Measurements from ENCODE around the gene PER1. TPM values are rescaled to one million over a fixed set of nuclear protein-coding genes. Genes with fewer than 3 reads are reported as not detected.
A peak's percentile ranks its signal among the peaks of the same experiment; 100 is the strongest.

The PER1 gene
- total RNA-seq, 1 experiment from 2014 or later: 10.6 TPM

DNA sequence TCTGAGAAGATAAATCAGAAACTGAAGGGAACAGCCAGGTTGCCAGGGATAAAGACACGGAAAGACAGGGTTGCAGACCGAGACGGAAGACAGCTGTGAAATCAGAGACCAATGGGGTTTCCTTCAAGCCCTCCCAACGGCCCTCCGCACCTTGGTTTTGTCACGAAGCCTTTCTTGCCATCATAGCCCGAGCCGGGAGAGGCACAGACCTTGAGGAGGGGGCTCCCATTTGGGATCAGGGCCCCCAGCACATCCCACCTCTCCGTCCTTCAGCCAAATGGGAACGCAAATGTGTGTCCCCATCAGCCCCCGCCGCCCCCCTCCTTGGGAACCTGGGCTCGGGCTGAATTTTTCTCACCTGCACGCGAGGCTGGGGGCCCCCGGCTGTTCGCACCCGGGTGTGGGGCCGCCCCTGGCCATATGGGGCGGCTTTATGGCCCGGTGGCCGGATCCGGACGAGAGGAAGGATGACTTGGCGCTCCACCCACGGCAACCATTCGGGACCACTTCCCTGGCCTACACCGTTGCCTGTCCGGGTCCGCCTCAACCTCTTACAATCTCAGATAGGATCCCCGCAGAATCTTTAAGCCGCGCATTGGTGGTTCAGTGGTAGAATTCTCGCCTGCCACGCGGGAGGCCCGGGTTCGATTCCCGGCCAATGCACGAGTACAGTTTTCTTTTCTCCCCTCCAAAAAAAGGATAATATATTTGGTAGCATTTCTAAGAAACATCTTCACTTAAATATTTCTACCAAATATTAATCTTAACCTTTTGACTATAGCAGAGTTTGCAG, 26.9 kb downstream of the PER1 start:
- intact Hi-C loops (cut with micrococcal nuclease; ENCODE audit: unreplicated experiment): loop anchor here (2.0 kb wide), 2 partner anchors 13 to 33 kb away; no protein-coding TSS in a partner anchor
- peaks cover 46% of the 10 kb centered on the region for H3K36me3 Mint-ChIP-seq (ENCODE audit: insufficient read depth, unreplicated experiment)
- BruUV-seq (replicated peaks): no TSS peak
- Histone ChIP-seq H3K27me3 (replicated peaks; ENCODE audit: control insufficient read depth, insufficient read depth, low read length) (no peaks in the 10 kb centered on the region; the same call in 1 of the 2 replicates), H3K9me3 (no peaks in the 10 kb centered on the region), H3K4me3 (ENCODE audit: low read depth, low read length) (peak overlapping the region; percentile 54), H3K4me1 (no peaks in the 10 kb centered on the region; the same call in 1 of the 2 replicates), H3K36me3 (ENCODE audit: control insufficient read depth, insufficient read depth, low read length) (no peaks in the 10 kb centered on the region)
- H3K4me1 Mint-ChIP-seq (ENCODE audit: low read depth, unreplicated experiment): peaks cover 35% of the 10 kb centered on the region
- H3K27ac Mint-ChIP-seq (ENCODE audit: unreplicated experiment): peak overlapping the region; percentile 64
- TF ChIP-seq, protein P1, sequence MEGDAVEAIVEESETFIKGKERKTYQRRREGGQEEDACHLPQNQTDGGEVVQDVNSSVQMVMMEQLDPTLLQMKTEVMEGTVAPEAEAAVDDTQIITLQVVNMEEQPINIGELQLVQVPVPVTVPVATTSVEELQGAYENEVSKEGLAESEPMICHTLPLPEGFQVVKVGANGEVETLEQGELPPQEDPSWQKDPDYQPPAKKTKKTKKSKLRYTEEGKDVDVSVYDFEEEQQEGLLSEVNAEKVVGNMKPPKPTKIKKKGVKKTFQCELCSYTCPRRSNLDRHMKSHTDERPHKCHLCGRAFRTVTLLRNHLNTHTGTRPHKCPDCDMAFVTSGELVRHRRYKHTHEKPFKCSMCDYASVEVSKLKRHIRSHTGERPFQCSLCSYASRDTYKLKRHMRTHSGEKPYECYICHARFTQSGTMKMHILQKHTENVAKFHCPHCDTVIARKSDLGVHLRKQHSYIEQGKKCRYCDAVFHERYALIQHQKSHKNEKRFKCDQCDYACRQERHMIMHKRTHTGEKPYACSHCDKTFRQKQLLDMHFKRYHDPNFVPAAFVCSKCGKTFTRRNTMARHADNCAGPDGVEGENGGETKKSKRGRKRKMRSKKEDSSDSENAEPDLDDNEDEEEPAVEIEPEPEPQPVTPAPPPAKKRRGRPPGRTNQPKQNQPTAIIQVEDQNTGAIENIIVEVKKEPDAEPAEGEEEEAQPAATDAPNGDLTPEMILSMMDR (IDR thresholded peaks at IDR 0.05; ENCODE audit: insufficient read depth in 1 of 2, low read depth in 1 of 2, low read length in 1 of 2, severe bottlenecking in 1 of 2, unreplicated experiment in 1 of 2): no peak
- peak overlapping the region; percentile 87 for H3K4me3 Mint-ChIP-seq (ENCODE audit: unreplicated experiment)
- H3K9me3 Mint-ChIP-seq (ENCODE audit: unreplicated experiment): no peaks in the 10 kb centered on the region
- DNase-seq: peak; percentile 63 to 79
- peaks cover 6% of the 10 kb centered on the region for H3K27me3 Mint-ChIP-seq (ENCODE audit: insufficient read depth, unreplicated experiment)
- POLR2A ChIA-PET: no interaction called here
- CTCF ChIA-PET: no interaction called here

DNA sequence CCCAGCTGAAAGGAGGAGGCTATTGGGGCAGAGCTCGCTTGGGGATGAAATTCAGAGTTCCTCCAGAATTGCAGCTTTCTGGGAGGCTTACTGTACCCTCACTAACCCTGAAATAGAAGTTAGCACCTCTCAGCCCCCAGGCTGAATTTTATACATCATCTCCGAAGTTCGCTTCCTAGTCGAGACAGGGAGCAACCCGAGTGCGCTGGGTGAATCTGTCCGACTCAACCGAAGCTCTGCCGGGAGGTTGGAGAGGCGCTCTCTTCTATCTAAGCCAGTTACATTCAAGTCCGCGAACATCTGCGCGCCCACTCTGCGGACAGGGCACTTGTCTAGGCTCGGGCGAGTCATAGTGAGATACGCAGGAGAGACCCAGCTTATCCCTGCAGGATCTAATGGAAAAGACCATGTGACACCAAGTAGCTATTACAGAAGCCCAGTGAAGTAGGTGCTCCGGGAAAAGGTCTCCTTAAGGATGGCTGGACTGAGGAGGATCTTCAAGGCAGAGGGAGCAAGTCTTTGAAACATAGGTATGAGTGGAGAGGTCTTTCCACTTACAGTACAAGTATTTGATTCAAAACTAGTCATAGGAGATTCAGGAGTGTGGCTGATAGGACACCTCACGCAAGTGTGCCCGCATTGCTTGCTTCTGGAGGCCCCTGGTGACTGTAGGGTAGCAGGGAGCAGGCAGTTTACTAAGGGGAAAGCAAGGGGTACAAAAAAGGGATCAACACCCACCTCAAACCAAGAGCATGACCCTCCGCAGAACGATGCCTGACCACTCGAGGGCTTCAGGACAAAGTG, 27.7 kb downstream of the PER1 start:
- H3K36me3 Mint-ChIP-seq (ENCODE audit: insufficient read depth, unreplicated experiment): peaks cover 50% of the 10 kb centered on the region
- H3K36me3 ChIP-seq (ENCODE audit: control insufficient read depth, insufficient read depth, low read length): no peaks in the 10 kb centered on the region
- no peak overlapping the region for H3K27ac Mint-ChIP-seq (ENCODE audit: unreplicated experiment)
- H3K9me3 Mint-ChIP-seq (ENCODE audit: unreplicated experiment): no peaks in the 10 kb centered on the region
- H3K9me3 ChIP-seq: no peaks in the 10 kb centered on the region
- H3K4me3 ChIP-seq (ENCODE audit: low read depth, low read length): peak overlapping the region; percentile 37
- H3K4me3 Mint-ChIP-seq (ENCODE audit: unreplicated experiment): peak overlapping the region; percentile 87
- no peaks in the 10 kb centered on the region; the same call in 1 of the 2 replicates for H3K4me1 ChIP-seq
- BruUV-seq (replicated peaks): no TSS peak
- TF ChIP-seq, protein P1 (IDR thresholded peaks at IDR 0.05; ENCODE audit: insufficient read depth in 1 of 2, low read depth in 1 of 2, low read length in 1 of 2, severe bottlenecking in 1 of 2, unreplicated experiment in 1 of 2): no peak
- peaks cover 2% of the 10 kb centered on the region for H3K27me3 Mint-ChIP-seq (ENCODE audit: insufficient read depth, unreplicated experiment)
- peaks cover 43% of the 10 kb centered on the region for H3K4me1 Mint-ChIP-seq (ENCODE audit: low read depth, unreplicated experiment)
- ChIA-PET POLR2A (interaction anchor here (0.8 kb wide), 1 partner anchor 32 kb away, joined by 3 read pairs; no protein-coding TSS in a partner anchor), CTCF (no interaction called here)
- DNase-seq: no peak
- H3K27me3 ChIP-seq (replicated peaks; ENCODE audit: control insufficient read depth, insufficient read depth, low read length): no peaks in the 10 kb centered on the region; the same call in 1 of the 2 replicates
- intact Hi-C loops (cut with micrococcal nuclease; ENCODE audit: unreplicated experiment): loop anchor here (2.0 kb wide), 2 partner anchors 14 to 34 kb away; no protein-coding TSS in a partner anchor
